HCT116 (cell line): ENCODE results near the gene ZNF627. TPM values are rescaled to one million over a fixed set of nuclear protein-coding genes. Genes with fewer than 3 reads are reported as not detected.

Experiments used
- ATAC-seq: fragments of 200-7000 bp; cut with Tn5 transposase; 2 replicates; pipeline ENCODE4 v1.9.1; 2020; ENCODE audit warnings: mild to moderate bottlenecking, moderate library complexity
- BruUV-seq: library from RNA; stranded (reverse); fragments of 400-500 nt; replicated peaks from 2 replicates; lab custom pipeline; 2021; lab: Mats Ljungman, UMichigan
- CTCF ChIA-PET: fragments of 300-600 bp; sonication (Branson Sonifier 250); formaldehyde crosslinking; loops from one replicate; lab custom pipeline; 2021; ENCODE audit warnings: antibody characterized with exemption; lab: Charles Lee
- POLR2A ChIA-PET: fragments of 300-600, 350-600 bp; sonication (Branson Sonifier 250); formaldehyde crosslinking; loops from one replicate; lab custom pipeline; 2021; ENCODE audit warnings: antibody characterized with exemption; lab: Charles Lee
- RAD21 ChIA-PET, 2 experiments: fragments of 300-600 bp; sonication (Branson Sonifier 250); formaldehyde crosslinking; loops; one replicate each; lab custom pipeline; 2023; ENCODE audit warnings: low total read pairs in 2 of 2; ENCODE audit not compliant: uncharacterized antibody in 2 of 2, unreplicated experiment in 2 of 2, low non-redundant PET in 1 of 2; lab: Charles Lee
- DNase-seq: peaks from one replicate; pipeline ENCODE4 v3.0.0-alpha.2; 2010; ENCODE audit warnings: low read depth, low spot score
- H2AFZ ChIP-seq: fragments of 200-600 bp; shearing (Covaris generic), sonication (generic); 2 replicates; pipeline ENCODE4 v1.6.1; 2017; ENCODE audit warnings: low read depth, mixed run types, mixed read lengths, antibody characterized with exemption, low read length; ENCODE audit not compliant: poor library complexity, severe bottlenecking
- H3K27ac ChIP-seq: 2 replicates; pipeline ENCODE4 v1.5.1; 2012; ENCODE audit warnings: low read depth, low read length
- H3K27me3 ChIP-seq: fragments of 200-600 bp; sonication (generic); 2 replicates; pipeline ENCODE4 v1.6.1; 2016; ENCODE audit warnings: mixed run types, low read length, mixed read lengths; ENCODE audit not compliant: insufficient read depth
- H3K36me3 ChIP-seq, 2 experiments: fragments of 200-500 bp in 1 of 2; fragments of 200-600 bp in 1 of 2; sonication (Bioruptor generic) in 1 of 2; sonication (generic) in 1 of 2; 2 replicates each; pipeline versions ENCODE4 v1.5.1 to v1.6.1; 2014 to 2016; ENCODE audit warnings: low read length in 2 of 2, inconsistent platforms in 1 of 2, mixed read lengths in 1 of 2, mixed run types in 1 of 2; ENCODE audit not compliant: insufficient read depth in 2 of 2, control insufficient read depth in 1 of 2
- H3K4me1 ChIP-seq, 2 experiments: fragments of 200-600 bp in 1 of 2; sonication (generic) in 1 of 2; 2 replicates each; pipeline versions ENCODE4 v1.5.1 to v1.6.1; 2012 to 2017; ENCODE audit warnings: low read length in 2 of 2, inconsistent platforms in 1 of 2, mild to moderate bottlenecking in 1 of 2, mixed read lengths in 1 of 2, mixed run types in 1 of 2, moderate library complexity in 1 of 2; ENCODE audit not compliant: insufficient read depth in 2 of 2, control insufficient read depth in 1 of 2
- H3K4me2 ChIP-seq: fragments of 200-600 bp; sonication (generic); 2 replicates; pipeline ENCODE4 v1.6.1; 2017; ENCODE audit warnings: mixed run types, low read length, mixed read lengths
- H3K4me3 ChIP-seq, 2 experiments: fragments of 200-600 bp in 1 of 2; sonication (generic) in 1 of 2; replicated peaks in 1 of 2; 2 replicates each; pipeline ENCODE4 v1.5.1; 2011 to 2016; ENCODE audit warnings: low read length in 2 of 2, control low read depth in 1 of 2, low read depth in 1 of 2, mild to moderate bottlenecking in 1 of 2, mixed read lengths in 1 of 2, mixed run types in 1 of 2
- H3K79me2 ChIP-seq: fragments of 200-600 bp; sonication (generic); 2 replicates; pipeline ENCODE4 v1.6.1; 2017; ENCODE audit warnings: mild to moderate bottlenecking, mixed run types, low read length, moderate library complexity, mixed read lengths; ENCODE audit not compliant: insufficient read depth
- H3K9ac ChIP-seq: fragments of 200-600 bp; sonication (generic); 2 replicates; pipeline ENCODE4 v1.6.1; 2016; ENCODE audit warnings: low read length, mixed read lengths
- H3K9me2 ChIP-seq: fragments of 200-600 bp; sonication (generic), shearing (Covaris generic); 2 replicates; pipeline ENCODE4 v1.6.1; 2017; ENCODE audit warnings: mixed run types, mild to moderate bottlenecking, moderate library complexity; ENCODE audit not compliant: insufficient read depth
- H3K9me3 ChIP-seq, 2 experiments: fragments of 200-500 bp in 1 of 2; fragments of 200-600 bp in 1 of 2; sonication (Bioruptor generic) in 1 of 2; sonication (generic) in 1 of 2; 2 replicates each; pipeline ENCODE4 v1.6.1; 2014 to 2017; ENCODE audit warnings: low read length in 2 of 2, mixed read lengths in 2 of 2, inconsistent platforms in 1 of 2, low read depth in 1 of 2, mild to moderate bottlenecking in 1 of 2, mixed run types in 1 of 2, moderate library complexity in 1 of 2; ENCODE audit not compliant: control insufficient read depth in 1 of 2, insufficient read depth in 1 of 2
- H4K20me1 ChIP-seq: fragments of 200-600 bp; sonication (generic), shearing (Covaris generic); 2 replicates; pipeline ENCODE4 v1.6.1; 2017; ENCODE audit warnings: mixed run types, mild to moderate bottlenecking, moderate library complexity; ENCODE audit not compliant: insufficient read depth
- POLR2A ChIP-seq: IDR thresholded peaks from 2 replicates; pipeline ENCODE4 v1.7.0; 2011; ENCODE audit warnings: borderline replicate concordance; ENCODE audit not compliant: insufficient read depth, insufficient read length; ENCODE audit errors: extremely low read depth
- SIN3A ChIP-seq: IDR thresholded peaks from 2 replicates; pipeline ENCODE4 v1.6.1; 2012; ENCODE audit warnings: low read depth
- ZNF274 ChIP-seq: fragments of 200-500 bp; sonication (Bioruptor generic); IDR thresholded peaks from 2 replicates; pipeline ENCODE4 v1.6.1; 2014; ENCODE audit warnings: mild to moderate bottlenecking, low read depth, low read length, inconsistent platforms
- intact Hi-C: fragments of 100-400 bp; cut with micrococcal nuclease; formaldehyde crosslinking; loops from 2 replicates; pipeline ENCODE4 v1.10.0; 2022
- total RNA-seq: library from RNA; stranded (reverse); gene quantifications from one replicate; pipeline ENCODE4 v1.2.1, GENCODE V29; 2021; ENCODE audit not compliant: unreplicated experiment
- TF ChIP-seq, protein P1 (sequence below): IDR thresholded peaks from 2 replicates; pipeline ENCODE4 v1.6.1; 2012; ENCODE audit warnings: low read depth
- TF ChIP-seq, protein P2 (sequence below): IDR thresholded peaks from 2 replicates; pipeline ENCODE4 v1.6.1; 2011; ENCODE audit warnings: mild to moderate bottlenecking, low read length, moderate library complexity; ENCODE audit not compliant: insufficient replicate concordance; ENCODE audit errors: extremely low read depth

ZNF627 gene
- total RNA-seq, 1 experiment from 2014 or later = 14.8 TPM

- intact Hi-C loops = no loop called here
Observed at GRCh38 chr19:11586331-11586730, 11.0 kb upstream of the ZNF627 start.

More at GRCh38 chr19:11586331-11586730, 11.0 kb upstream of the ZNF627 start:
- ATAC-seq = no peak
- Histone ChIP-seq H4K20me1 (no peaks in the 10 kb centered on the region), H2AFZ (no peak overlapping the region), H3K4me3 (no peak overlapping the region), H3K9me2 (no peaks in the 10 kb centered on the region), H3K79me2 (no peaks in the 10 kb centered on the region), H3K27me3 (no peaks in the 10 kb centered on the region), H3K4me2 (no peak overlapping the region), H3K36me3 (no peaks in the 10 kb centered on the region), H3K9ac (no peak overlapping the region), H3K9me3 (no peaks in the 10 kb centered on the region), H3K27ac (no peak overlapping the region), H3K4me1 (peaks cover 0 to 6% of the 10 kb centered on the region in 2 experiments; a peak in 2 of 4 replicates)
- TF ChIP-seq, protein P1, sequence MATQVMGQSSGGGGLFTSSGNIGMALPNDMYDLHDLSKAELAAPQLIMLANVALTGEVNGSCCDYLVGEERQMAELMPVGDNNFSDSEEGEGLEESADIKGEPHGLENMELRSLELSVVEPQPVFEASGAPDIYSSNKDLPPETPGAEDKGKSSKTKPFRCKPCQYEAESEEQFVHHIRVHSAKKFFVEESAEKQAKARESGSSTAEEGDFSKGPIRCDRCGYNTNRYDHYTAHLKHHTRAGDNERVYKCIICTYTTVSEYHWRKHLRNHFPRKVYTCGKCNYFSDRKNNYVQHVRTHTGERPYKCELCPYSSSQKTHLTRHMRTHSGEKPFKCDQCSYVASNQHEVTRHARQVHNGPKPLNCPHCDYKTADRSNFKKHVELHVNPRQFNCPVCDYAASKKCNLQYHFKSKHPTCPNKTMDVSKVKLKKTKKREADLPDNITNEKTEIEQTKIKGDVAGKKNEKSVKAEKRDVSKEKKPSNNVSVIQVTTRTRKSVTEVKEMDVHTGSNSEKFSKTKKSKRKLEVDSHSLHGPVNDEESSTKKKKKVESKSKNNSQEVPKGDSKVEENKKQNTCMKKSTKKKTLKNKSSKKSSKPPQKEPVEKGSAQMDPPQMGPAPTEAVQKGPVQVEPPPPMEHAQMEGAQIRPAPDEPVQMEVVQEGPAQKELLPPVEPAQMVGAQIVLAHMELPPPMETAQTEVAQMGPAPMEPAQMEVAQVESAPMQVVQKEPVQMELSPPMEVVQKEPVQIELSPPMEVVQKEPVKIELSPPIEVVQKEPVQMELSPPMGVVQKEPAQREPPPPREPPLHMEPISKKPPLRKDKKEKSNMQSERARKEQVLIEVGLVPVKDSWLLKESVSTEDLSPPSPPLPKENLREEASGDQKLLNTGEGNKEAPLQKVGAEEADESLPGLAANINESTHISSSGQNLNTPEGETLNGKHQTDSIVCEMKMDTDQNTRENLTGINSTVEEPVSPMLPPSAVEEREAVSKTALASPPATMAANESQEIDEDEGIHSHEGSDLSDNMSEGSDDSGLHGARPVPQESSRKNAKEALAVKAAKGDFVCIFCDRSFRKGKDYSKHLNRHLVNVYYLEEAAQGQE = no peak
- no peak for TF ChIP-seq SIN3A
- no peak for TF ChIP-seq ZNF274
- TF ChIP-seq, protein P2, sequence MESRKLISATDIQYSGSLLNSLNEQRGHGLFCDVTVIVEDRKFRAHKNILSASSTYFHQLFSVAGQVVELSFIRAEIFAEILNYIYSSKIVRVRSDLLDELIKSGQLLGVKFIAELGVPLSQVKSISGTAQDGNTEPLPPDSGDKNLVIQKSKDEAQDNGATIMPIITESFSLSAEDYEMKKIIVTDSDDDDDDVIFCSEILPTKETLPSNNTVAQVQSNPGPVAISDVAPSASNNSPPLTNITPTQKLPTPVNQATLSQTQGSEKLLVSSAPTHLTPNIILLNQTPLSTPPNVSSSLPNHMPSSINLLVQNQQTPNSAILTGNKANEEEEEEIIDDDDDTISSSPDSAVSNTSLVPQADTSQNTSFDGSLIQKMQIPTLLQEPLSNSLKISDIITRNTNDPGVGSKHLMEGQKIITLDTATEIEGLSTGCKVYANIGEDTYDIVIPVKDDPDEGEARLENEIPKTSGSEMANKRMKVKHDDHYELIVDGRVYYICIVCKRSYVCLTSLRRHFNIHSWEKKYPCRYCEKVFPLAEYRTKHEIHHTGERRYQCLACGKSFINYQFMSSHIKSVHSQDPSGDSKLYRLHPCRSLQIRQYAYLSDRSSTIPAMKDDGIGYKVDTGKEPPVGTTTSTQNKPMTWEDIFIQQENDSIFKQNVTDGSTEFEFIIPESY = no peak
- no peak for TF ChIP-seq POLR2A
- CTCF ChIA-PET = no interaction called here
- no TSS peak for BruUV-seq
- POLR2A ChIA-PET = no interaction called here
- RAD21 ChIA-PET = interaction anchor here in 1 of 2 experiments (0.7 kb wide), 1 partner anchor 91 kb away, joined by 3 read pairs; no protein-coding TSS in a partner anchor
- no peak for DNase-seq
